Endothelial cell of umbilical vein (primary cell): ENCODE data around the gene SETMAR. TPM values are rescaled to one million over a fixed set of nuclear protein-coding genes. Genes with fewer than 3 reads are reported as not detected.

Experiments used
- BruUV-seq: library from RNA; stranded (reverse); fragments of 400-500 nt; replicated peaks from 2 replicates; lab custom pipeline; 2021; lab: Mats Ljungman, UMichigan
- CTCF ChIA-PET: fragments of 300-600, 350-600 bp; sonication (Branson Sonifier 250); formaldehyde crosslinking; loops from one replicate; lab custom pipeline; 2021; ENCODE audit warnings: antibody characterized with exemption, inconsistent platforms; lab: Charles Lee
- POLR2A ChIA-PET: fragments of 300-600, 350-600 bp; sonication (Branson Sonifier 250); formaldehyde crosslinking; loops from one replicate; lab custom pipeline; 2021; ENCODE audit warnings: antibody characterized with exemption, inconsistent platforms; lab: Charles Lee
- DNase-seq: peaks from one replicate; pipeline ENCODE4 v3.0.0-alpha.2; 2011; ENCODE audit warnings: low read depth, low spot score
- FAIRE-seq: peaks from 2 replicates; lab custom pipeline; 2011; peaks lifted over from hg19 to GRCh38; lab: Jason Lieb, UNC
- H2AFZ ChIP-seq: 2 replicates; pipeline ENCODE4 v1.6.0; 2012; ENCODE audit warnings: low read depth, low read length, control low read depth, inconsistent platforms
- H3K27ac ChIP-seq: 2 replicates; pipeline ENCODE4 v1.5.1; 2011; ENCODE audit warnings: low read depth, mild to moderate bottlenecking, control low read depth, low read length, moderate library complexity; ENCODE audit not compliant: insufficient read depth
- H3K27me3 ChIP-seq, 2 experiments: 2 replicates each; pipeline versions ENCODE4 v1.6.0 to v1.6.1; 2011; ENCODE audit warnings: low read length in 2 of 2, mixed read lengths in 1 of 2; ENCODE audit not compliant: control insufficient read depth in 2 of 2, insufficient read depth in 2 of 2
- H3K36me3 ChIP-seq, 2 experiments: 2 replicates in 1 of 2; 3 replicates in 1 of 2; pipeline ENCODE4 v1.5.1; 2011; ENCODE audit warnings: low read length in 2 of 2, mild to moderate bottlenecking in 1 of 2, moderate library complexity in 1 of 2; ENCODE audit not compliant: control insufficient read depth in 2 of 2, insufficient read depth in 2 of 2; ENCODE audit errors: extremely low read depth in 1 of 2
- H3K4me1 ChIP-seq: 3 replicates; pipeline ENCODE4 v1.5.1; 2011; ENCODE audit warnings: mild to moderate bottlenecking, low read length; ENCODE audit not compliant: control insufficient read depth, insufficient read depth; ENCODE audit errors: extremely low read depth
- H3K4me2 ChIP-seq: 2 replicates; pipeline ENCODE4 v1.6.1; 2011; ENCODE audit warnings: low read length, control low read depth, mixed read lengths; ENCODE audit not compliant: insufficient read depth
- H3K4me3 ChIP-seq, 3 experiments: fragments of 200-600 bp in 1 of 3; sonication (generic), shearing (Covaris generic) in 1 of 3; replicated peaks in 1 of 3; 2 replicates each; pipeline ENCODE4 v1.5.1; 2011 to 2016; ENCODE audit warnings: control low read depth in 3 of 3, low read length in 3 of 3, mild to moderate bottlenecking in 2 of 3, inconsistent platforms in 1 of 3, low read depth in 1 of 3, moderate library complexity in 1 of 3; ENCODE audit not compliant: insufficient read depth in 1 of 3
- H3K79me2 ChIP-seq: 2 replicates; pipeline ENCODE4 v1.6.0; 2012; ENCODE audit warnings: low read length, inconsistent platforms; ENCODE audit not compliant: control insufficient read depth, insufficient read depth
- H3K9ac ChIP-seq: replicated peaks from 2 replicates; pipeline ENCODE3; 2011; ENCODE audit warnings: low read length, control low read depth; ENCODE audit not compliant: insufficient read depth; ENCODE audit errors: extremely low read depth
- H3K9me1 ChIP-seq: replicated peaks from 3 replicates; pipeline ENCODE4 v1.6.0; 2011; ENCODE audit warnings: mild to moderate bottlenecking, low read length; ENCODE audit not compliant: control insufficient read depth, insufficient read depth; ENCODE audit errors: extremely low read depth
- H3K9me3 ChIP-seq: replicated peaks from 2 replicates; pipeline ENCODE4 v1.5.1; 2012; ENCODE audit warnings: low read length, inconsistent platforms; ENCODE audit not compliant: control insufficient read depth, insufficient read depth
- H4K20me1 ChIP-seq: replicated peaks from 2 replicates; pipeline ENCODE3; 2011; ENCODE audit warnings: mild to moderate bottlenecking, low read length; ENCODE audit not compliant: control insufficient read depth, insufficient read depth; ENCODE audit errors: extremely low read depth
- CTCF ChIP-seq, 2 donors: IDR thresholded peaks; 1 replicate in 1 of 2; 2 replicates in 1 of 2; pipeline ENCODE4 v1.5.1; 2011; ENCODE audit warnings: low read length in 2 of 2, mild to moderate bottlenecking in 2 of 2, moderate library complexity in 2 of 2, control low read depth in 1 of 2, inconsistent platforms in 1 of 2, low read depth in 1 of 2; ENCODE audit not compliant: insufficient read depth in 1 of 2; ENCODE audit errors: extremely low read depth in 1 of 2
- FOS ChIP-seq: IDR thresholded peaks from 2 replicates; pipeline ENCODE4 v1.6.1; 2011; ENCODE audit warnings: mild to moderate bottlenecking, low read length, moderate library complexity, borderline replicate concordance; ENCODE audit not compliant: insufficient read depth
- dilution Hi-C: fragments of 300-500 bp; cut with MboI; formaldehyde crosslinking; loops from one replicate; pipeline ENCODE4 v1.15.0; 2019; ENCODE audit warnings: low sequenced_read_pairs; ENCODE audit not compliant: extremely low pct_ligation_motif_present
- intact Hi-C: fragments of 100-400 bp; cut with micrococcal nuclease; formaldehyde crosslinking; loops from one replicate; pipeline ENCODE4 v1.10.0; 2022
- polyA plus RNA-seq, 4 experiments: library from polyadenylated mRNA; depleted of rRNA in 3 of 4; stranded (reverse) in 3 of 4; unstranded in 1 of 4; fragments of >200 nt; gene quantifications; 2 replicates each; pipeline versions ENCODE4 v1.2.1 to v1.2.3, GENCODE V29; 2011 to 2012; ENCODE audit warnings: missing spikeins in 1 of 4
- total RNA-seq: library from RNA; stranded (reverse); gene quantifications from 2 replicates; pipeline ENCODE4 v1.2.3, GENCODE V29; 2021

Gene SETMAR
- total and polyA plus RNA-seq, 2 donors (not counting 3 experiments of a cell fraction or from before 2014, with no cell fraction given), result 9.6 to 15.4 TPM

GRCh38 chr3:4314688-4315087, 11.5 kb downstream of the SETMAR start:
- DNase-seq, result no peak

More at GRCh38 chr3:4314688-4315087, 11.5 kb downstream of the SETMAR start:
- CTCF ChIA-PET, result interaction anchor here (0.6 to 2.3 kb wide), 8 partner anchors 8 to 319 kb away, joined by 3 to 13 read pairs (median 4); no protein-coding TSS in a partner anchor
- H3K36me3 ChIP-seq, result peaks cover 1 to 4% of the 10 kb centered on the region in 2 experiments
- TF ChIP-seq CTCF (IDR thresholded peaks at IDR 0.05; ENCODE audit: extremely low read depth in 1 of 2, insufficient read depth in 1 of 2, low read depth in 1 of 2, low read length in 2 of 2) (peak; percentile 8 to 11), FOS (no peak)
- no peak overlapping the region for H3K4me3 ChIP-seq
- H2AFZ ChIP-seq, result no peak overlapping the region
- no TSS peak for BruUV-seq
- FAIRE-seq, result no peak
- peaks cover 14% of the 10 kb centered on the region for H3K4me1 ChIP-seq
- dilution Hi-C loops, result no loop called here
- no peaks in the 10 kb centered on the region for H3K27me3 ChIP-seq
- H3K27ac ChIP-seq, result no peak overlapping the region
- no peak overlapping the region for H3K9ac ChIP-seq
- no peaks in the 10 kb centered on the region for H3K79me2 ChIP-seq
- H3K9me3 ChIP-seq, result no peaks in the 10 kb centered on the region
- POLR2A ChIA-PET, result no interaction called here
- H4K20me1 ChIP-seq, result no peaks in the 10 kb centered on the region
- intact Hi-C loops, result loop anchor here (1.0 kb wide), 1 partner anchor 319 kb away; no protein-coding TSS in a partner anchor
- no peak overlapping the region for H3K4me2 ChIP-seq
- H3K9me1 ChIP-seq, result no peaks in the 10 kb centered on the region
